Peyer's patch (tissue), 4 donors: ENCODE measurements around the gene RAB5B. TPM values are rescaled to one million over a fixed set of nuclear protein-coding genes. Genes with fewer than 3 reads are reported as not detected.

ENCODE experiments used
- DNase-seq, 3 donors: peaks; one replicate each; pipeline ENCODE4 v3.0.0-alpha.2; 2017 to 2019
- H3K27ac ChIP-seq, 4 donors: fragments of 200-600 bp; sonication (generic); one replicate each; pipeline ENCODE4 v1.5.1; 2016 to 2019
- H3K27me3 ChIP-seq, 2 donors: fragments of 200-600 bp; sonication (generic); one replicate each; pipeline ENCODE4 v1.5.1; 2019
- H3K36me3 ChIP-seq, 3 donors: fragments of 200-600 bp; sonication (generic); one replicate each; pipeline ENCODE4 v1.5.1; 2016 to 2019
- H3K4me1 ChIP-seq, 4 donors: fragments of 200-600 bp; sonication (generic); one replicate each; pipeline ENCODE4 v1.5.1; 2016 to 2019
- H3K4me3 ChIP-seq, 4 donors: fragments of 200-600 bp; sonication (generic); 1 replicate in 3 of 4; 2 replicates in 1 of 4; pipeline ENCODE4 v1.5.1; 2016 to 2019; ENCODE audit warnings: mild to moderate bottlenecking in 1 of 4
- H3K9me3 ChIP-seq, 4 donors: fragments of 200-600 bp; sonication (generic); one replicate each; pipeline ENCODE4 v1.5.1; 2016 to 2019; ENCODE audit warnings: mild to moderate bottlenecking in 1 of 4
- POLR2A ChIP-seq, 2 donors: fragments of 450-650 bp; IDR thresholded peaks; one replicate each; pipeline ENCODE4 v1.5.1; 2017; ENCODE audit warnings: antibody characterized with exemption in 2 of 2, mild to moderate bottlenecking in 2 of 2, moderate library complexity in 2 of 2
- total RNA-seq, 4 donors: library from RNA; depleted of rRNA; stranded (reverse); fragments of >200 nt; gene quantifications; one replicate each; pipeline ENCODE4 v1.1.0, GENCODE V29; 2016
- TF ChIP-seq, protein P1 (sequence below), 6 experiments: fragments of 450-650 bp in 4 of 6; fragments of 200-600 bp in 2 of 6; sonication (generic) in 1 of 6; IDR thresholded peaks; one replicate each; pipeline ENCODE4 v1.5.1; 2017 to 2019; ENCODE audit warnings: antibody characterized with exemption in 6 of 6, mild to moderate bottlenecking in 3 of 6, moderate library complexity in 1 of 6

RAB5B gene
- total RNA-seq, 4 donors from 2014 or later = 70.7 to 96.6 (median 84.2) TPM

DNA sequence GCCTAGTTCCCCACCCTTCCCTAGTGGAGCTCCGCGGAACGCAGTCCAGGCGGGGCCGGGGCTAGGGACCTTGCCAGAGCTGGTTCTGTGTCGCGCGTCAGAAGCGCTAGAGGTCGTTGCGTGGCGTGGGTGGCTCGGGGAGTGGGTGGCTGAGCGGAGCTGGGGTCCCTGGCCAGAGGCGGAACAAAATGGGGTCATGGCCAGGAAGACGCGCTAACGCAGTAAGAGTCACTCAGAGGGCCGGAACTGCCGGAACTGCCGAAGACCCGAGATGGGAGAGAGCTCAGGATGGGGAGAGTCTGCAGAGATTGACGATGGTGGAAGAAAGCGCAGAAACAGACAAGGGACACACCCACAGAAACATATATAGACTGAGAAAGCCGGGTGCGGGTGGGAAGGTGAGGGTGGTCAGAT, 38.1 kb upstream of the RAB5B start:
- Histone ChIP-seq H3K36me3 (peaks cover 0 to 34% (median 0%) of the 10 kb centered on the region in 3 donors), H3K4me3 (peak overlapping the region; percentile 3 to 29 (median 12)), H3K9me3 (no peaks in the 10 kb centered on the region), H3K27me3 (no peaks in the 10 kb centered on the region), H3K27ac (peak overlapping the region; percentile 49 to 96 (median 52)), H3K4me1 (peaks cover 0 to 55% (median 9%) of the 10 kb centered on the region in 4 donors)
- peak in 2 of 3 donors; percentile 52 for DNase-seq
- TF ChIP-seq POLR2A (IDR thresholded peaks at IDR 0.05) = no peak
- TF ChIP-seq, protein P1, sequence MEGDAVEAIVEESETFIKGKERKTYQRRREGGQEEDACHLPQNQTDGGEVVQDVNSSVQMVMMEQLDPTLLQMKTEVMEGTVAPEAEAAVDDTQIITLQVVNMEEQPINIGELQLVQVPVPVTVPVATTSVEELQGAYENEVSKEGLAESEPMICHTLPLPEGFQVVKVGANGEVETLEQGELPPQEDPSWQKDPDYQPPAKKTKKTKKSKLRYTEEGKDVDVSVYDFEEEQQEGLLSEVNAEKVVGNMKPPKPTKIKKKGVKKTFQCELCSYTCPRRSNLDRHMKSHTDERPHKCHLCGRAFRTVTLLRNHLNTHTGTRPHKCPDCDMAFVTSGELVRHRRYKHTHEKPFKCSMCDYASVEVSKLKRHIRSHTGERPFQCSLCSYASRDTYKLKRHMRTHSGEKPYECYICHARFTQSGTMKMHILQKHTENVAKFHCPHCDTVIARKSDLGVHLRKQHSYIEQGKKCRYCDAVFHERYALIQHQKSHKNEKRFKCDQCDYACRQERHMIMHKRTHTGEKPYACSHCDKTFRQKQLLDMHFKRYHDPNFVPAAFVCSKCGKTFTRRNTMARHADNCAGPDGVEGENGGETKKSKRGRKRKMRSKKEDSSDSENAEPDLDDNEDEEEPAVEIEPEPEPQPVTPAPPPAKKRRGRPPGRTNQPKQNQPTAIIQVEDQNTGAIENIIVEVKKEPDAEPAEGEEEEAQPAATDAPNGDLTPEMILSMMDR (IDR thresholded peaks at IDR 0.05) = no peak

- TF ChIP-seq, protein P1 (IDR thresholded peaks at IDR 0.05) = no peak
- TF ChIP-seq POLR2A (IDR thresholded peaks at IDR 0.05) = no peak
- DNase-seq = no peak
- Histone ChIP-seq H3K4me1 (peaks cover 0 to 59% (median 7%) of the 10 kb centered on the region in 4 donors), H3K4me3 (no peak overlapping the region), H3K9me3 (no peaks in the 10 kb centered on the region), H3K27ac (peak overlapping the region in 1 of 4 donors; percentile 85), H3K36me3 (peaks cover 0 to 52% (median 0%) of the 10 kb centered on the region in 3 donors), H3K27me3 (no peaks in the 10 kb centered on the region)
Measured at GRCh38 chr12:55937981-55938380, 35.9 kb upstream of the RAB5B start.

DNA sequence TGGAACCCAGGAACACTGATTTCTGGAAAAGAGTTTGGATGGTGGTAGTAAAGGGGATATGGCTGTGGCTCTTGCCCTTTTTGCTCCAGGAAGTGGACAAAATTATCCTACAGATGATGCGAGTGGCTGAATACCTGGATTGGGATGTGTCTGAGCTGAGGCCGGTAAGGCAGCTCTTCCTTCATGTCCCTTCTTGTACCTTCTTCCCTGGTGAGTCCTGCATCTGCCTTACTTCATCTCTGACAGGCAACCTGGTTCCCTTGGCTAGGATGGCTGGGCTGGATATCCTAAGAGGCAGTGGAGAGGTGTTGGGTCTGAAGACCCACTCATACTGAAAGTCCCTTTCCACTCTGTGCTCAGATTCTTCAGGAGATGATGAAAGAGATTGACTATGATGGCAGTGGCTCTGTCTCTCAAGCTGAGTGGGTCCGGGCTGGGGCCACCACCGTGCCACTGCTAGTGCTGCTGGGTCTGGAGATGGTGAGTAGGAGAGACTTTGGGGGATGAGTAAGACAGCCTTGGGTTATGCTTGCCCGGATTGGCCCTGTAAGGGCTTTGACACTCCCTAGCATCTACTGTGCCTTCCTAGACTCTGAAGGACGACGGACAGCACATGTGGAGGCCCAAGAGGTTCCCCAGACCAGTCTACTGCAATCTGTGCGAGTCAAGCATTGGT, 34.9 kb upstream of the RAB5B start:
- Histone ChIP-seq H3K9me3 (no peaks in the 10 kb centered on the region), H3K27ac (peak overlapping the region in 2 of 4 donors; percentile 54 to 85), H3K4me3 (no peak overlapping the region), H3K4me1 (peaks cover 0 to 52% (median 2%) of the 10 kb centered on the region in 4 donors), H3K36me3 (peaks cover 0 to 62% (median 0%) of the 10 kb centered on the region in 3 donors), H3K27me3 (no peaks in the 10 kb centered on the region)
- TF ChIP-seq POLR2A (IDR thresholded peaks at IDR 0.05) = no peak
- TF ChIP-seq, protein P1 (IDR thresholded peaks at IDR 0.05) = no peak
- no peak for DNase-seq

DNA sequence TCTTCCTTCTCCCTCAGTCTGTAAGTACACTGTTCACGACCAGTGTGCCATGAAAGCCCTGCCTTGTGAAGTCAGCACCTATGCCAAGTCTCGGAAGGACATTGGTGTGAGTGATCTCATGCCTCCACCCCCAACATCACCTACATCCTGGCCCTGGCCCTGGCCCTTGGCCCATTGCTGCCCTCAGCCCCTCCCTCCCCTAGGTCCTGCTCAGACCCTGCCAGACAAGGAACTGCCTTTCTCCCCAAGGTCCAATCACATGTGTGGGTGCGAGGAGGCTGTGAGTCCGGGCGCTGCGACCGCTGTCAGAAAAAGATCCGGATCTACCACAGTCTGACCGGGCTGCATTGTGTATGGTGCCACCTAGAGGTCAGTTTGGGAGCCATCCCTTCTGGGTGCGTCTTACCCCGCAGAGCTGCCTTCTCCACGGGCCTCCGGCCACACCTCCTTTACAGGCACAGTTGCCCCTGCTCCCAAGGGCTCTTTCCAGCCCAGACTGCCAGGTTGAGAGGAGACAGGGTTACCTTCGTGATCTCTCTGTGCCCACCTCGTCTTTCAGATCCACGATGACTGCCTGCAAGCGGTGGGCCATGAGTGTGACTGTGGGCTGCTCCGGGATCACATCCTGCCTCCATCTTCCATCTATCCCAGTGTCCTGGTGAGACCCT, 33.7 kb upstream of the RAB5B start:
- Histone ChIP-seq H3K27ac (peak overlapping the region in 3 of 4 donors; percentile 54 to 85 (median 62)), H3K9me3 (no peaks in the 10 kb centered on the region), H3K4me1 (peaks cover 0 to 41% (median 0%) of the 10 kb centered on the region in 4 donors), H3K36me3 (peaks cover 0 to 74% (median 0%) of the 10 kb centered on the region in 3 donors), H3K4me3 (peak overlapping the region in 1 of 4 donors; percentile 36), H3K27me3 (no peaks in the 10 kb centered on the region)
- DNase-seq = peak; percentile 86 to 95 (median 87)
- TF ChIP-seq, protein P1 (IDR thresholded peaks at IDR 0.05) = peak; percentile 84 to 96 (median 94)
- TF ChIP-seq POLR2A (IDR thresholded peaks at IDR 0.05) = peak in 1 of 2 donors; percentile 59

GRCh38 chr12:55942055-55942454, 31.8 kb upstream of the RAB5B start:
- Histone ChIP-seq H3K4me3 (no peak overlapping the region), H3K9me3 (no peaks in the 10 kb centered on the region), H3K4me1 (peaks cover 0 to 29% (median 0%) of the 10 kb centered on the region in 4 donors), H3K27me3 (no peaks in the 10 kb centered on the region), H3K27ac (no peak overlapping the region), H3K36me3 (peaks cover 0 to 83% (median 0%) of the 10 kb centered on the region in 3 donors)
- TF ChIP-seq POLR2A (IDR thresholded peaks at IDR 0.05) = no peak
- TF ChIP-seq, protein P1 (IDR thresholded peaks at IDR 0.05) = no peak
- DNase-seq = no peak
